Endothelial cell of umbilical vein (primary cell): ENCODE measurements around the gene BLTP2. TPM values are rescaled to one million over a fixed set of nuclear protein-coding genes. Genes with fewer than 3 reads are reported as not detected.

Experiments used
- BruUV-seq: library from RNA; stranded (reverse); fragments of 400-500 nt; replicated peaks from 2 replicates; lab custom pipeline; 2021; lab: Mats Ljungman, UMichigan
- CTCF ChIA-PET: fragments of 300-600, 350-600 bp; sonication (Branson Sonifier 250); formaldehyde crosslinking; loops from one replicate; lab custom pipeline; 2021; ENCODE audit warnings: antibody characterized with exemption, inconsistent platforms; lab: Charles Lee
- POLR2A ChIA-PET: fragments of 300-600, 350-600 bp; sonication (Branson Sonifier 250); formaldehyde crosslinking; loops from one replicate; lab custom pipeline; 2021; ENCODE audit warnings: antibody characterized with exemption, inconsistent platforms; lab: Charles Lee
- DNase-seq: peaks from one replicate; pipeline ENCODE4 v3.0.0-alpha.2; 2011; ENCODE audit warnings: low read depth, low spot score
- FAIRE-seq: peaks from 2 replicates; lab custom pipeline; 2011; peaks lifted over from hg19 to GRCh38; lab: Jason Lieb, UNC
- H2AFZ ChIP-seq: 2 replicates; pipeline ENCODE4 v1.6.0; 2012; ENCODE audit warnings: low read depth, low read length, control low read depth, inconsistent platforms
- H3K27ac ChIP-seq: 2 replicates; pipeline ENCODE4 v1.5.1; 2011; ENCODE audit warnings: low read depth, mild to moderate bottlenecking, control low read depth, low read length, moderate library complexity; ENCODE audit not compliant: insufficient read depth
- H3K27me3 ChIP-seq, 2 experiments: 2 replicates each; pipeline versions ENCODE4 v1.6.0 to v1.6.1; 2011; ENCODE audit warnings: low read length in 2 of 2, mixed read lengths in 1 of 2; ENCODE audit not compliant: control insufficient read depth in 2 of 2, insufficient read depth in 2 of 2
- H3K36me3 ChIP-seq, 2 experiments: 2 replicates in 1 of 2; 3 replicates in 1 of 2; pipeline ENCODE4 v1.5.1; 2011; ENCODE audit warnings: low read length in 2 of 2, mild to moderate bottlenecking in 1 of 2, moderate library complexity in 1 of 2; ENCODE audit not compliant: control insufficient read depth in 2 of 2, insufficient read depth in 2 of 2; ENCODE audit errors: extremely low read depth in 1 of 2
- H3K4me1 ChIP-seq: 3 replicates; pipeline ENCODE4 v1.5.1; 2011; ENCODE audit warnings: mild to moderate bottlenecking, low read length; ENCODE audit not compliant: control insufficient read depth, insufficient read depth; ENCODE audit errors: extremely low read depth
- H3K4me2 ChIP-seq: 2 replicates; pipeline ENCODE4 v1.6.1; 2011; ENCODE audit warnings: low read length, control low read depth, mixed read lengths; ENCODE audit not compliant: insufficient read depth
- H3K4me3 ChIP-seq, 3 experiments: fragments of 200-600 bp in 1 of 3; sonication (generic), shearing (Covaris generic) in 1 of 3; replicated peaks in 1 of 3; 2 replicates each; pipeline ENCODE4 v1.5.1; 2011 to 2016; ENCODE audit warnings: control low read depth in 3 of 3, low read length in 3 of 3, mild to moderate bottlenecking in 2 of 3, inconsistent platforms in 1 of 3, low read depth in 1 of 3, moderate library complexity in 1 of 3; ENCODE audit not compliant: insufficient read depth in 1 of 3
- H3K79me2 ChIP-seq: 2 replicates; pipeline ENCODE4 v1.6.0; 2012; ENCODE audit warnings: low read length, inconsistent platforms; ENCODE audit not compliant: control insufficient read depth, insufficient read depth
- H3K9ac ChIP-seq: replicated peaks from 2 replicates; pipeline ENCODE3; 2011; ENCODE audit warnings: low read length, control low read depth; ENCODE audit not compliant: insufficient read depth; ENCODE audit errors: extremely low read depth
- H3K9me1 ChIP-seq: replicated peaks from 3 replicates; pipeline ENCODE4 v1.6.0; 2011; ENCODE audit warnings: mild to moderate bottlenecking, low read length; ENCODE audit not compliant: control insufficient read depth, insufficient read depth; ENCODE audit errors: extremely low read depth
- H3K9me3 ChIP-seq: replicated peaks from 2 replicates; pipeline ENCODE4 v1.5.1; 2012; ENCODE audit warnings: low read length, inconsistent platforms; ENCODE audit not compliant: control insufficient read depth, insufficient read depth
- H4K20me1 ChIP-seq: replicated peaks from 2 replicates; pipeline ENCODE3; 2011; ENCODE audit warnings: mild to moderate bottlenecking, low read length; ENCODE audit not compliant: control insufficient read depth, insufficient read depth; ENCODE audit errors: extremely low read depth
- EZH2 ChIP-seq: IDR thresholded peaks from 2 replicates; pipeline ENCODE4 v1.6.1; 2012; ENCODE audit warnings: borderline replicate concordance, low read depth, mild to moderate bottlenecking, moderate library complexity, low read length, inconsistent platforms; ENCODE audit not compliant: severe bottlenecking
- FOS ChIP-seq: IDR thresholded peaks from 2 replicates; pipeline ENCODE4 v1.6.1; 2011; ENCODE audit warnings: mild to moderate bottlenecking, low read length, moderate library complexity, borderline replicate concordance; ENCODE audit not compliant: insufficient read depth
- GATA2 ChIP-seq: IDR thresholded peaks from 2 replicates; pipeline ENCODE4 v1.7.0; 2011; ENCODE audit warnings: low read depth, mild to moderate bottlenecking, moderate library complexity, mixed read lengths, low read length; ENCODE audit not compliant: insufficient read length, insufficient read depth
- JUN ChIP-seq: IDR thresholded peaks from 2 replicates; pipeline ENCODE4 v1.6.1; 2011; ENCODE audit warnings: borderline replicate concordance, low read depth; ENCODE audit not compliant: insufficient read length, insufficient read depth
- MYC ChIP-seq: IDR thresholded peaks from one replicate; pipeline ENCODE4 v1.6.1; 2011; ENCODE audit warnings: mild to moderate bottlenecking, low read depth, low read length
- POLR2A ChIP-seq: IDR thresholded peaks from 2 replicates; pipeline ENCODE4 v1.6.1; 2012; ENCODE audit warnings: low read depth, mild to moderate bottlenecking, control low read depth, low read length
- POLR2AphosphoS5 ChIP-seq: IDR thresholded peaks from 2 replicates; pipeline ENCODE4 v1.6.1; 2012; ENCODE audit warnings: low read depth, mild to moderate bottlenecking, control low read depth, low read length, moderate library complexity; ENCODE audit not compliant: insufficient read depth
- dilution Hi-C: fragments of 300-500 bp; cut with MboI; formaldehyde crosslinking; loops from one replicate; pipeline ENCODE4 v1.15.0; 2019; ENCODE audit warnings: low sequenced_read_pairs; ENCODE audit not compliant: extremely low pct_ligation_motif_present
- intact Hi-C: fragments of 100-400 bp; cut with micrococcal nuclease; formaldehyde crosslinking; loops from one replicate; pipeline ENCODE4 v1.10.0; 2022
- polyA plus RNA-seq, 4 experiments: library from polyadenylated mRNA; depleted of rRNA in 3 of 4; stranded (reverse) in 3 of 4; unstranded in 1 of 4; fragments of >200 nt; gene quantifications; 2 replicates each; pipeline versions ENCODE4 v1.2.1 to v1.2.3, GENCODE V29; 2011 to 2012; ENCODE audit warnings: missing spikeins in 1 of 4
- total RNA-seq: library from RNA; stranded (reverse); gene quantifications from 2 replicates; pipeline ENCODE4 v1.2.3, GENCODE V29; 2021
- TF ChIP-seq, protein P1 (sequence below), 2 donors: IDR thresholded peaks; 1 replicate in 1 of 2; 2 replicates in 1 of 2; pipeline ENCODE4 v1.5.1; 2011; ENCODE audit warnings: low read length in 2 of 2, mild to moderate bottlenecking in 2 of 2, moderate library complexity in 2 of 2, control low read depth in 1 of 2, inconsistent platforms in 1 of 2, low read depth in 1 of 2; ENCODE audit not compliant: insufficient read depth in 1 of 2; ENCODE audit errors: extremely low read depth in 1 of 2
- TF ChIP-seq, protein P2 (sequence below): IDR thresholded peaks from 2 replicates; pipeline ENCODE4 v1.6.1; 2011; ENCODE audit not compliant: insufficient read depth, insufficient read length

Gene BLTP2
- total and polyA plus RNA-seq, 2 donors (not counting 3 experiments of a cell fraction or from before 2014, with no cell fraction given) = 91.4 to 164 TPM

DNA sequence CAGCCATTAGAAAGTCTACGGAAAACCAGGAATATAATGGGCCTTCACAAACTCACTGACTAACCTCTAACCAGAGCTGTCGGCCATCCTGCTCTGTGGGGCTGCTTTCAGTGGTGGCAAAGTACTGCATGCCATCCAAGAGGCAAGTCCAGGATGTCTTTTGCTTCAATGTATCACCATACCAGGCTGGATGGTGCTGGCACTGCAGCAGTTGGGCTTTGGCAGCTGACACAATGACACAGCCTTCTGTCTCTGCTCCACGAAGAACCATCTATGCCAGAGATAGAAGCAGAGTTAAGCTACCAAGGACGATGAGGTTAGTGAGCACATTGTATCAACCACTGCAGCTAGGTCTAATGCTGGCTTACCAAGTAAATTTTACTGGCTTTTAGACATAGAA is 21.3 kb downstream of the BLTP2 start:
- Histone ChIP-seq H3K9ac (no peak overlapping the region), H3K9me3 (no peaks in the 10 kb centered on the region), H3K4me1 (no peaks in the 10 kb centered on the region), H3K79me2 (no peaks in the 10 kb centered on the region), H2AFZ (no peak overlapping the region), H3K9me1 (no peaks in the 10 kb centered on the region), H3K27me3 (no peaks in the 10 kb centered on the region), H3K27ac (no peak overlapping the region), H4K20me1 (no peaks in the 10 kb centered on the region), H3K4me2 (no peak overlapping the region), H3K36me3 (peaks cover 25 to 55% of the 10 kb centered on the region in 2 experiments), H3K4me3 (no peak overlapping the region)
- no peak for DNase-seq
- no peak for FAIRE-seq
- ChIA-PET POLR2A (interaction anchor here (0.5 kb wide), 1 partner anchor 34 kb away, joined by 3 read pairs; no protein-coding TSS in a partner anchor), CTCF (interaction anchor here (1.1 to 3.8 kb wide), 2 partner anchors 11 to 20 kb away, joined by 3 to 21 read pairs; no protein-coding TSS in a partner anchor)
- no peak for TF ChIP-seq GATA2
- no peak for TF ChIP-seq EZH2
- no peak for TF ChIP-seq MYC
- TF ChIP-seq JUN = no peak
- TF ChIP-seq, protein P1, sequence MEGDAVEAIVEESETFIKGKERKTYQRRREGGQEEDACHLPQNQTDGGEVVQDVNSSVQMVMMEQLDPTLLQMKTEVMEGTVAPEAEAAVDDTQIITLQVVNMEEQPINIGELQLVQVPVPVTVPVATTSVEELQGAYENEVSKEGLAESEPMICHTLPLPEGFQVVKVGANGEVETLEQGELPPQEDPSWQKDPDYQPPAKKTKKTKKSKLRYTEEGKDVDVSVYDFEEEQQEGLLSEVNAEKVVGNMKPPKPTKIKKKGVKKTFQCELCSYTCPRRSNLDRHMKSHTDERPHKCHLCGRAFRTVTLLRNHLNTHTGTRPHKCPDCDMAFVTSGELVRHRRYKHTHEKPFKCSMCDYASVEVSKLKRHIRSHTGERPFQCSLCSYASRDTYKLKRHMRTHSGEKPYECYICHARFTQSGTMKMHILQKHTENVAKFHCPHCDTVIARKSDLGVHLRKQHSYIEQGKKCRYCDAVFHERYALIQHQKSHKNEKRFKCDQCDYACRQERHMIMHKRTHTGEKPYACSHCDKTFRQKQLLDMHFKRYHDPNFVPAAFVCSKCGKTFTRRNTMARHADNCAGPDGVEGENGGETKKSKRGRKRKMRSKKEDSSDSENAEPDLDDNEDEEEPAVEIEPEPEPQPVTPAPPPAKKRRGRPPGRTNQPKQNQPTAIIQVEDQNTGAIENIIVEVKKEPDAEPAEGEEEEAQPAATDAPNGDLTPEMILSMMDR (IDR thresholded peaks at IDR 0.05; ENCODE audit: extremely low read depth in 1 of 2, insufficient read depth in 1 of 2, low read depth in 1 of 2, low read length in 2 of 2) = no peak
- no peak for TF ChIP-seq POLR2AphosphoS5
- TF ChIP-seq POLR2A = no peak
- TF ChIP-seq FOS = no peak
- TF ChIP-seq, protein P2, sequence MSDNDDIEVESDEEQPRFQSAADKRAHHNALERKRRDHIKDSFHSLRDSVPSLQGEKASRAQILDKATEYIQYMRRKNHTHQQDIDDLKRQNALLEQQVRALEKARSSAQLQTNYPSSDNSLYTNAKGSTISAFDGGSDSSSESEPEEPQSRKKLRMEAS = no peak
- BruUV-seq = no TSS peak
- dilution Hi-C loops = no loop called here
- intact Hi-C loops = no loop called here
